Tibial nerve (tissue), 4 donors: ENCODE data around the gene HIVEP2.

Source experiments
- EP300 ChIP-seq, 2 donors: sonication (generic); formaldehyde crosslinking; IDR thresholded peaks; one replicate each; pipeline ENCODE4 v1.6.1; 2017; ENCODE audit warnings: antibody characterized with exemption in 2 of 2, mild to moderate bottlenecking in 1 of 2
- POLR2A ChIP-seq, 2 donors: fragments of 450-650 bp; IDR thresholded peaks; one replicate each; pipeline ENCODE4 v1.6.1; 2017; ENCODE audit warnings: antibody characterized with exemption in 2 of 2, mild to moderate bottlenecking in 2 of 2, moderate library complexity in 2 of 2
- TF ChIP-seq, protein P1 (sequence below), 5 experiments: fragments of 200-600 bp in 3 of 5; fragments of 450-650 bp in 2 of 5; sonication (generic) in 3 of 5; IDR thresholded peaks; one replicate each; pipeline ENCODE4 v1.5.1; 2016 to 2019; ENCODE audit warnings: antibody characterized with exemption in 5 of 5, mild to moderate bottlenecking in 3 of 5, moderate library complexity in 2 of 5

DNA sequence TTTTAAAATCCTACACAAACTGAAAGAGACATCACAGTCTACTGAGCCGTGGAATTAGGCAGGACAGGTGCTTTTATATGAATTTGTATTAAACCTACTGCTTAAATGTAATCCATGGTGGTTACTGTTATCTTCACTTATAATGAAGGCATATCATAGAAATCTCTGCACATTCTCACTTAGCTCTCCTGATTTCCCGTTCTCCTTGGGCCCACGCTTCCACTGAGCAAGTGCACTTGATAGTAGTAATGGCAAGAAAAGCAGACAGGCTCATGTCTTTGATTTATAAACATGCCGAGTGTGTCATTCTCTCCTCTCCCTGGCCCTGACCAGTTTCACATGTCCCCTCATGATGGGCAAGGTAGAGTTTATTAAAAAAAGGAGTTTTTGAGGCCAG, 186.3 kb downstream of the HIVEP2 start:
- TF ChIP-seq, protein P1, sequence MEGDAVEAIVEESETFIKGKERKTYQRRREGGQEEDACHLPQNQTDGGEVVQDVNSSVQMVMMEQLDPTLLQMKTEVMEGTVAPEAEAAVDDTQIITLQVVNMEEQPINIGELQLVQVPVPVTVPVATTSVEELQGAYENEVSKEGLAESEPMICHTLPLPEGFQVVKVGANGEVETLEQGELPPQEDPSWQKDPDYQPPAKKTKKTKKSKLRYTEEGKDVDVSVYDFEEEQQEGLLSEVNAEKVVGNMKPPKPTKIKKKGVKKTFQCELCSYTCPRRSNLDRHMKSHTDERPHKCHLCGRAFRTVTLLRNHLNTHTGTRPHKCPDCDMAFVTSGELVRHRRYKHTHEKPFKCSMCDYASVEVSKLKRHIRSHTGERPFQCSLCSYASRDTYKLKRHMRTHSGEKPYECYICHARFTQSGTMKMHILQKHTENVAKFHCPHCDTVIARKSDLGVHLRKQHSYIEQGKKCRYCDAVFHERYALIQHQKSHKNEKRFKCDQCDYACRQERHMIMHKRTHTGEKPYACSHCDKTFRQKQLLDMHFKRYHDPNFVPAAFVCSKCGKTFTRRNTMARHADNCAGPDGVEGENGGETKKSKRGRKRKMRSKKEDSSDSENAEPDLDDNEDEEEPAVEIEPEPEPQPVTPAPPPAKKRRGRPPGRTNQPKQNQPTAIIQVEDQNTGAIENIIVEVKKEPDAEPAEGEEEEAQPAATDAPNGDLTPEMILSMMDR (IDR thresholded peaks at IDR 0.05) = no peak
- no peak for TF ChIP-seq EP300 (IDR thresholded peaks at IDR 0.05)
- no peak for TF ChIP-seq POLR2A (IDR thresholded peaks at IDR 0.05)
